GM19239 (cell line): ENCODE results near the gene CCDC28B.

Source experiments
- DNase-seq: peaks from one replicate; pipeline ENCODE4 v3.0.0; 2011; ENCODE audit warnings: low spot score; ENCODE audit not compliant: insufficient read length
- FAIRE-seq: peaks from 2 replicates; lab custom pipeline; 2011; peaks lifted over from hg19 to GRCh38; lab: Jason Lieb, UNC

CCDC28B gene

DNA sequence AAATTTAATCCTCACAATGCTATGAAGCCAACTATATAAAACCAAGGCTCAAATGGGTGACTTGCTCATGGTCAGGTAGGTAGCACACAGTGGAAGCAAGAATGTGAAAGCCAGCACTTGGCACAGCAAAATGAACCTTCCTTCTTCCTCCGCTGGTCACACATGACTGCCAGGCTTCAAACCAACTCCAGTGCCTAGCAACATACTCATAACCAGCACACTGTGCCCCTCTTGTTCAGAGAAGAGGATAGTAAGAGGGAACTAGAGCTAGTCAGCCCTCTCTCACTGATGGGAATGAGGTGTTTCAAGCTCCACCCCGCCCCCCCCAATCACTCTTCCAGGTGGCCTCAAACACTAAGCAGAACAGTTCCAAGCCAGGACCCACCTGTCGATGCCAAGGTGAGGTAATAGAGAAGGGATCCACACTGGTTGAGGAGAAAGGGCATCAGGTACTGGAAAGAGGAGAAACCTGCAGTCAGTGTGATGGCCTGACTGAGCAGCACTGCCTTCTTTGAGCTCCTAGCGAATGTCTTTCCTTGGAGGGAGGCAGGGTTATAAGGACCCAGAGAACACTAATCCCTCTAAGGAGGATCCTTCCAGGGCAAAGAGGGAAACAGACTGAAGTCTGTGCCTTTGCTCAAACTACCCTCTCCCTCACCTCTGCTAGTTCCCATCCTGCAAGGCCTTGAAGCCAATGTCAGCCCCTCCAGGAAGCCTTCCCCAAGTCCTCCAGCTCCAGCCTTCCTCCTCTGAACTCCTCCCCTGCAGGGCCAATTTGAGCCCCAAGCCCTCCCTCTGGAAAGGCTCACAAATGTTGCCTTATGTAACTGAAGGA, 20.6 kb downstream of the CCDC28B start:
- DNase-seq (no peak), FAIRE-seq (no peak)

DNA sequence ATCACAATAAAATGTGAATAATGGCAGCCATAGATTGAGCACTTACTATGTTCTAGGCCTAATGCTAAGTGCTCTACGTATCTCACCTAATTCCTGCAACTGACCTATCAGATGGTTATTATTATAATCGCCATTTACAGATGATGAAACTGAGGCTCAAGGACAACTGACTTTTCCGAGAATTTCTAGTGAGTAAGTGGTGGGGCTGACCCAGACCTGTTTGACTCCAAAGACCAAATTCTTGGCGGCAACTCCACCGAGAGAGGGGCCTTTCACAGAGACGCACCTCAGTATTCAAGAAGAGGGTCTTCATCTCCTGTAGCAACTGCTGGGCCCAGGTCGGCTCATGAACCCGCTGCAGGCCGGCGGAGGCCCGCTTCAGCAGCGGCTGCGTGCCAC, 21.2 kb downstream of the CCDC28B start:
- peak; percentile 64 for FAIRE-seq

GRCh38 chr1:32221980-32222755, 21.8 kb downstream of the CCDC28B start, which contains the start of the genes EIF3I and TMEM234:
Gene EIF3I, plus strand, starts transcription at chr1:32222407. Its CDS starts 35 bp downstream, at chr1:32222442.
Gene TMEM234, minus strand, starts transcription at chr1:32222353. Its CDS starts 31 bp downstream, at chr1:32222322.
- peak; percentile 97 for FAIRE-seq
- peak; percentile 92 for DNase-seq

More for the DNA sequence above, 21.2 kb downstream of the CCDC28B start:
- no peak for DNase-seq

DNA sequence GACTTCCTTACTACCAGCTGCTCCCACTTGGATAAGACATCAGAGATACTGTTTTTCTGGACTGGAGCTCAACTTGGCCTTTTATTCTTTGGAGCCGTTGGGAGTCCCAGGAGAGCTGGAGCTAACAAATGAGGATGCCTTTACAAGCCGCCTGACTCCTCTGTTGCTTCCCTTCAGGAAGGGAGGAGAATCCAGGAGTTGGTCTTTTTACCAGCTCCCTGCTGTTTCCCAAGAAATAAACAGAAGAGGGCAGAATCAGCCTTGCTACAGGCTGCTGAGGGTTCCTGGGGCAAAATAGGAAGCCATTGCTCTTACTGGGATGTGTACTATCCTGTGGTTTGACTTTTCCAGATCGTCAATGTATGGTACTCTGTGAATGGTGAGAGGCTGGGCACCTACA, 23.3 kb downstream of the CCDC28B start:
- FAIRE-seq (no peak), DNase-seq (no peak)

DNA sequence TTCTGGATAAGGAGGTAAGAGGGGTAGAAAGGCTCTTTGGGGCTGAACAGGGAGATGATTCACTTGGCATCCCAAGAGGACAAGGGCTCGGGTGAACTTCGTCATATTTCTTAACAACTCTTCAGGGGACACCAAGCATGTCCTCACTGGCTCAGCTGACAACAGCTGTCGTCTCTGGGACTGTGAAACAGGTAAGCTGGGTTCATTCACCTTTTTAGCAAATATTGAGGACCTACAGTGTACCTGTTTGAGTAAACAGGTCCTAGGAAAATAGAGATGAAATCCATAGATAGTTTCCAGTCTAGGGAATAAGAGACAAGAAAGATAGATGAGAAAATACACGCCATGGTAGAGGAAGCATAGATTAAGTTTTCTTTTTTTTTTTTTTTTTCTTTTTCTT, 23.9 kb downstream of the CCDC28B start:
- DNase-seq: no peak
- no peak for FAIRE-seq

GRCh38 chr1:32228771-32229170, 28.4 kb downstream of the CCDC28B start:
- FAIRE-seq: no peak
- DNase-seq: no peak

- DNase-seq (no peak), FAIRE-seq (no peak)
Observed at GRCh38 chr1:32231843-32232432, 31.5 kb downstream of the CCDC28B start.

GRCh38 chr1:32232558-32233304, 32.3 kb downstream of the CCDC28B start:
- DNase-seq (no peak), FAIRE-seq (no peak)

- no peak for FAIRE-seq
- no peak for DNase-seq
Observed at GRCh38 chr1:32234792-32235191, 34.4 kb downstream of the CCDC28B start.

- DNase-seq (no peak), FAIRE-seq (no peak)
Observed at GRCh38 chr1:32239337-32239736, 38.9 kb downstream of the CCDC28B start.

- DNase-seq (no peak), FAIRE-seq (no peak)
Observed at GRCh38 chr1:32239790-32240139, 39.4 kb downstream of the CCDC28B start.

- peak; percentile 68 for FAIRE-seq
Observed at GRCh38 chr1:32240140-32240951, 40.0 kb downstream of the CCDC28B start.

GRCh38 chr1:32241001-32241763, 40.8 kb downstream of the CCDC28B start:
- DNase-seq (peak; percentile 53), FAIRE-seq (peak; percentile 51)

More at GRCh38 chr1:32240140-32240951, 40.0 kb downstream of the CCDC28B start:
- peak; percentile 41 for DNase-seq

DNA sequence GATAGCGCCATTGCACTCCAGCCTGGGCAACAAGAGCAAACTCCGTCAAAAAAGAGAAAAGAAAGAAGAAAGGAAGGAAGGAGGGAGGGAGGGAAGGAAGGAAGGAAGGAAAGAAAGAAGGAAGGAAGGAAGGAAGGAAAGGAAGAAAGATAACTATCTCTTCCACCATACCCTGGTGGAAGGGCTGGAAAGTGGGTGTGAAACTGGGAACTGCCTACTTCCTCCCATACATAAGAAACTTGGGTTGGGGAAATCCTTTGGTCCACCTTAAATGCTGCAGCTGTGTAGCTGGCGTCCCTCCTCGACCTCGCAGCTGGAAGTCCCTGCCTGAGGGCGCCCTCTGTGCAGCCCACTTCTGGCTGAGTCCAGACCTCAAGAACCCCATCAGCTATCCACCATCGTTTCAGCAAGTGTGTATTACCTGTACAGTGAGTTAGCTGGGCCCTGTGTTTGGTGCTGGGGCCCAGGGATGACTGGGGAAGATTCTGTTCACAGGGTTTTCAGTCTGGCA, 42.0 kb downstream of the CCDC28B start:
- FAIRE-seq: peak; percentile 51
- no peak for DNase-seq

DNA sequence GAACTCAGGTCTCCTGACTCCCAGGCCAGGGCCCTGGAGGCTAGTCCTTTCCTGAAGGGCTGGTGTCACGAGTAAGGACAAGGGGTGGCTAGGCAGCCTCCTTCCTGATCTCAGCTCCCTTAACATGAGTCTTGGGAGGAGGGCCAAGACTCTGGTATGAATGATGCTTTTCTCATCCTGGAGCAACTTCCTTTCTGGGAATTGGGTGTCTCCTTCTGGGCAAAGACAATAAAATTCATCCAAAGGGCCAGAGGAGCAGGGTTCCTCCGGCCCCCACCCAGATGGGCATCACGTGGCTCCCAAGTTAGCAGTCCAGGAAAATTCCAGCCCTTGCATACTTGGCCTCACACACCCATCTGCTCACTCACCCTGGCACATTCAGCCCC, 46.5 kb downstream of the CCDC28B start, which contains the start of gene FAM167B:
Gene FAM167B, plus strand, starts transcription at position 335 of the 386 bp plus-strand sequence. CDS start 200 bp downstream, outside the sequence.
- FAIRE-seq: no peak
- no peak for DNase-seq

DNA sequence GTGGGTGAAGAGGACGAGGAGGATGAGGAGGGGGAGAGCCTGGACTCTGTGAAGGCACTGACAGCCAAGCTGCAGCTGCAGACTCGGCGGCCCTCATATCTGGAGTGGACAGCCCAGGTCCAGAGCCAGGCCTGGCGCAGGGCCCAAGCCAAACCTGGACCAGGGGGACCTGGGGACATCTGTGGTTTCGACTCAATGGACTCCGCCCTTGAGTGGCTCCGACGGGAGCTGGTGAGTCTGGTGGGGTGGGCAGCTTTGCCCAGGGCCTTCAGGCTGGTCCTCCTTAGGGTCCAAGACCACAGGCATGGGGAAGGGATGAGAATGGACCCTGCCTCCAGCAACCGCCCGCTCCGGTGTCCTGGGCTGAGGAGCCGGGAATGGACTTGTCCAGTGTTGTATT, 47.1 kb downstream of the CCDC28B start:
- no peak for DNase-seq

DNA sequence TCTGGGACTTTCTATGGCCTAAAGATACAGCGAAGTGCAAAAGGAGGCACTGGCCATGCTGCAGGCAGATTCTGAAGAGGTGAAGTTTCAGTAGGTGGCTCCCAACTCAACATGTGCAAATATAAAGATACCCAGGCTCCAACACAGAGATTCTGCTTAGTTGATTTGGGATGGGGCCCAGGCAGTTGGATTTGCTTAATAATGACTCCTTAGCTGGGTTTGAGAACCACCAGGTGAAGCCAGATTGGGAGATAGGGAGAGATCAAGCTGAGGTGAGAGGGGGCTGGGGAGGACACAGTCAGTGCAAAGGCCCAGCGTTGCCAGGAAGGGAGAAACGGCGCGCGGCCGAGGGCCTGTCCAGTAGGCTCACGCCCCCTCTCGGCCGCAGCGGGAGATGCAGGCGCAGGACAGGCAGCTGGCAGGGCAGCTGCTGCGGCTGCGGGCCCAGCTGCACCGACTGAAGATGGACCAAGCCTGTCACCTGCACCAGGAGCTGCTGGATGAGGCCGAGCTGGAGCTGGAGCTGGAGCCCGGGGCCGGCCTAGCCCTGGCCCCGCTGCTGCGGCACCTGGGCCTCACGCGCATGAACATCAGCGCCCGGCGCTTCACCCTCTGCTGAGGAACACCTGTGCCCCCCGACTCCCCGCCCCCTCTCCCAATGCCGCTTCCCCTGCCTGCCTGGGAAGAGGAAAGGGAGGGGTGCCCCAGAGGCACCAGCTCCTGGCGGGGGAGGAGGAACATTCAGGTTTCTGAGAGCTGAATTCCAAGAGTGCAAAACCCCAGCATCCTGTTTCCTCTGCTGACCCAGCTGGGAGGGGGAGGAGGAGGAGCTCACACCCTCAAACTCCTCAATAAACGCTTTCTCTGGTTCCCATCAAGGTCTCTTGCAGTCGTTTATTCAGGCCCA, 47.8 kb downstream of the CCDC28B start:
- FAIRE-seq (peak; percentile 76), DNase-seq (no peak)

More for the DNA sequence above, 47.1 kb downstream of the CCDC28B start:
- FAIRE-seq: no peak
